D721Med (cell line): ENCODE data around the gene DNM2.
"Not testable (repeated sequence)": the region's sequence is repeated elsewhere in the genome, so short reads cannot be mapped to it uniquely, and the experiment has no call there.

Experiments
- DNase-seq: peaks from one replicate; pipeline ENCODE4 v3.0.0; 2011; ENCODE audit warnings: low spot score; ENCODE audit not compliant: insufficient read length
- FAIRE-seq: peaks from 2 replicates; lab custom pipeline; 2011; peaks lifted over from hg19 to GRCh38; lab: Jason Lieb, UNC
- TF ChIP-seq, protein P1 (sequence below): IDR thresholded peaks from 2 replicates; pipeline ENCODE4 v1.5.1; 2012; ENCODE audit warnings: mild to moderate bottlenecking, control low read depth; ENCODE audit not compliant: insufficient read depth; ENCODE audit errors: missing control alignments

DNM2 gene

DNA sequence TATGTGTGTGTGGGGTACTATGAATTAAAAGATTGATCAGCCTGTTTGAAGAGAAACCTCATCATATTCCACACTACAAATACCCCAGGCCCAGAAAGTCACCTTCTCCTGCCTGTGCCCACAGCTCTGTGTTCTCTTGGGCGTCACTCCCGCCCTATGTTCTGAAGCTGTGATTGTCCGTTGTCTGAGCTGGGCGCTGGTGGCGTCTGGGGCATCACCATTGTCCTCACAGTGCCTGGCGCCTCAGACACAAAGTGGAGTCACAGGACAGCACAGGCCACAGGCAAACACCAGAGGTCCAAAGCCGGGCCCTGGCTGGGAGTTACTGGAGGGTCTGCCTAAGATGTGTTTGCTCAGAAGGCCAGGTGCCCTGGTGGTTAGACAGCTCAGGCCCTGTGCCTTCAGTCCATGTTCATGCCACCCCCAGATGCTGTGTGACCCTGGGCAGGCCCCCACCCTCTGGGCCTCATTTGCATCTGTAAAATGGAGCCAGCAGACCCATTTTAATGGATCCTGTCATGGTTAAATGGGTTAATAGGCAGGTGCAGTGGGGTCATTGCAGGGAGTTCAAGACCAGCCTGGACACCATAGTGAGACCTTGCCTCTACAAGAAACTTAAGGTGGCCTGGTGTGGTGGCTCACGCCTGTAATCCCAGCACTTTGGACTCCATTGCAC is 34.5 kb downstream of the DNM2 start:
- DNase-seq (no peak), FAIRE-seq (no peak)
- TF ChIP-seq, protein P1, sequence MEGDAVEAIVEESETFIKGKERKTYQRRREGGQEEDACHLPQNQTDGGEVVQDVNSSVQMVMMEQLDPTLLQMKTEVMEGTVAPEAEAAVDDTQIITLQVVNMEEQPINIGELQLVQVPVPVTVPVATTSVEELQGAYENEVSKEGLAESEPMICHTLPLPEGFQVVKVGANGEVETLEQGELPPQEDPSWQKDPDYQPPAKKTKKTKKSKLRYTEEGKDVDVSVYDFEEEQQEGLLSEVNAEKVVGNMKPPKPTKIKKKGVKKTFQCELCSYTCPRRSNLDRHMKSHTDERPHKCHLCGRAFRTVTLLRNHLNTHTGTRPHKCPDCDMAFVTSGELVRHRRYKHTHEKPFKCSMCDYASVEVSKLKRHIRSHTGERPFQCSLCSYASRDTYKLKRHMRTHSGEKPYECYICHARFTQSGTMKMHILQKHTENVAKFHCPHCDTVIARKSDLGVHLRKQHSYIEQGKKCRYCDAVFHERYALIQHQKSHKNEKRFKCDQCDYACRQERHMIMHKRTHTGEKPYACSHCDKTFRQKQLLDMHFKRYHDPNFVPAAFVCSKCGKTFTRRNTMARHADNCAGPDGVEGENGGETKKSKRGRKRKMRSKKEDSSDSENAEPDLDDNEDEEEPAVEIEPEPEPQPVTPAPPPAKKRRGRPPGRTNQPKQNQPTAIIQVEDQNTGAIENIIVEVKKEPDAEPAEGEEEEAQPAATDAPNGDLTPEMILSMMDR: no peak

DNA sequence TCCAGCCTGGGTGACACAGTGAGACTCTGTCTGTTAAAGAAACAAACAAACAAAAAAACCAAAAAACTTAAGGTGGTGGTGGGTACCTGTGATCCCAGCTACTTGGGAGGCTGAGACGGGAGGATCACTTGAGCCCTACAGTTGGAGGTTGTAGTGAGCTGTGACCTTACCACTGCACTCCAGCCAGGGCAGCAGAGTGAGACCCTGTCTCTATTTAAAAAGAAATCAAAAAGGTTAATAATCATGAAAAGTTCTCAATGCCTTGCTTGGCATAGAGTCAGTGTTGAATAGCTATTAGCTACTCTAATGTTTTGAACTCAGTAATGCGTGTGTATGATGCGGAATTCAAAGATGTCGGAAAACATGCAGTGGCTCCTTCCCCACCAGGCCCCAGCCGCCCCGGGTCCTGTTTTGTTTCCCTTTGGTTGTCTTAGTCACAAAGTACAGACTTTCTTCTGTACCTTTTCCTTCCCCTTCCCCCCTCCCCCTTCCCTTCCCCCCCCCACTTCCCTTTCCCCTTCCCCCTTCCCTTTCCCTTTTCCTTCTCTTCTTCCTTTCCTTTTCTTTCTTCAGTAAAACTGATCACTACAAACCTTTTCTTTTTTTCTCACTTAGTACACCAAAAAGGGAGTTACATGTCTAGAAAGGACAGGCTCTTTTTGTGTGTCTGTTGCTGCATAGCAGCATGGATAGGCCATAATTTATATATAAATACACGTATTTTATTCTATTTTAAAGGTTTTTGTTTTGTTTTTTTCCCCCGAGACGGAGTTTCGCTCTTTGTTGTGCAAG is 35.2 kb downstream of the DNM2 start:
- TF ChIP-seq, protein P1: no peak
- DNase-seq (no peak), FAIRE-seq (no peak)

- DNase-seq (no peak), FAIRE-seq (no peak)
- TF ChIP-seq, protein P1: no peak
Measured at GRCh38 chr19:10756371-10756770, 38.5 kb downstream of the DNM2 start.

- peak; percentile 74 for DNase-seq
- TF ChIP-seq, protein P1: no peak
- FAIRE-seq: peak; percentile 32
Measured at GRCh38 chr19:10756791-10757190, 38.9 kb downstream of the DNM2 start.

- FAIRE-seq, DNase-seq: not testable (repeated sequence)
Measured at GRCh38 chr19:10758050-10758449, 40.2 kb downstream of the DNM2 start.

DNA sequence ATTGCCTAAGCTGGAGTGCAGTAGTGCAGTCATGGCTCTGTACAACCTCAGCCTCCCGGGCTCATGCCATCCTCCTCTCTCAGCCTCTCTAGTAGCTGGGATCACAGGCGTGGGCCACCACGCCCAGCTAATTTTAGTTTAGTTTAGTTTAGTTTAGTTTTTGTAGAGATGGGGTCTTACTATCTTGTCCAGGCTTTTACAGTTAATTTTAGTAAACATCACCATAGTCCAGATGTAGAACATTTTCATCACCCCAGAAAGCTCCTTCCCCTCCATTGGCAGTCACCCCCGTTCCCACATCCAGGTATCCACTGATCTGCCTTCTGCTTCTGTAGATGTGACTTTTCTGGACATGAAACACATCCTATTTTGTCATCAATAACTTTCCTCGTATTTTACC is 41.1 kb downstream of the DNM2 start:
- DNase-seq (no peak), FAIRE-seq (no peak)
- TF ChIP-seq, protein P1: no peak

DNA sequence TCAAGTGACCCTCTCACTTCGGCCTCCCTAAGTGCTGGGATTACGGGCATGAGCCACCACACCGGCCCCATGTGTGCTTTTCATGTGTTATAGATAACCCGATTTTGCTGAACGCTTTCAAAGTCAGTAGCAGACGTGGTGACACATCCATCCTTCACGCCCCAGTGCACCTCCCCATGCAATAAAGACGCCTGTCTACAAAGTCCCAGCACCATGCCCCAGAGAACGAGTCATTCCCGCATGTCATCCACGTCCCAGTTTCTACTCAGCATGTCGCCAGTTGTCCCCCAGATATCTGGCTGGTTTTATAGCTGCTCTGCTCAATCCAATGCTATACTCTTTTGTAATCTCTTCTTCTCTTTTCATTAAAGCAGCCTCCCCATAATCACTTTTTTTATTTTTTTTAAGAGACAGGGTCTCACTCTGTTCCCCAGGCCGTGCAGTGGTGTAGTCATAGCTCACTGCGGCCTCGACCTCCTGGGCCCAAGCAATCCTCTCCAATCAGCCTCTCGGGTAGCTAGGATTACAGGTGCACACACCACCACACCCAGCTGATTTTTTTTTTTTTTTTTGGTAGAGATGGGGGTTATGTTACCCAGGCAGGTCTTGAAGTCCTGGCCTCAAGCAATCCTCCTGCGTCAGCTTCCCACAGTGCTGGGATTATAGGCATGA is 42.5 kb downstream of the DNM2 start:
- DNase-seq (no peak), FAIRE-seq (no peak)
- TF ChIP-seq, protein P1: no peak
